Measurements from ENCODE around the gene RAB1A. TPM values are rescaled to one million over a fixed set of nuclear protein-coding genes. Genes with fewer than 3 reads are reported as not detected.

RAB1A gene
- total RNA-seq, 1 experiment from 2014 or later: 143 TPM

Other genes starting within 250 kb of the RAB1A start
- gene SLC1A4, start 140.7 kb downstream of the RAB1A start, total RNA-seq (2014; rRNA removed; shearing (Covaris generic)): 27.0 and 30.1 TPM in 2 replicates
- gene CEP68, start 73.7 kb downstream of the RAB1A start, total RNA-seq (2014; rRNA removed; shearing (Covaris generic)): 5.4 and 6.1 TPM in 2 replicates
- 28.0 and 45.3 TPM in 2 replicates for gene ACTR2, start 97.7 kb upstream of the RAB1A start, total RNA-seq (2014; rRNA removed; shearing (Covaris generic))